ENCODE results near the gene TPT1.

Gene TPT1

GRCh38 chr13:45325806-45326205 is 15.2 kb downstream of the TPT1 start:
- DNase-seq (ENCODE audit: extremely low read depth, low read depth), result peak; percentile 81
- TF ChIP-seq CTCF (IDR thresholded peaks at IDR 0.05; ENCODE audit: low read depth, low read length, missing control alignments), result no peak
- H3K4me3 ChIP-seq (replicated peaks; ENCODE audit: low read depth, low read length), result no peak overlapping the region

GRCh38 chr13:45320876-45321629 is 19.9 kb downstream of the TPT1 start:
- TF ChIP-seq CTCF (IDR thresholded peaks at IDR 0.05; ENCODE audit: low read depth, low read length, missing control alignments), result no peak
- no peak for DNase-seq (ENCODE audit: extremely low read depth, low read depth)
- H3K4me3 ChIP-seq (replicated peaks; ENCODE audit: low read depth, low read length), result no peak overlapping the region

- H3K4me3 ChIP-seq (replicated peaks; ENCODE audit: low read depth, low read length), result no peak overlapping the region
- TF ChIP-seq CTCF (IDR thresholded peaks at IDR 0.05; ENCODE audit: low read depth, low read length, missing control alignments), result no peak
- DNase-seq (ENCODE audit: extremely low read depth, low read depth), result no peak
These were observed 24.0 kb downstream of the TPT1 start for GRCh38 chr13:45316996-45317395.

GRCh38 chr13:45316338-45316737 is 24.6 kb downstream of the TPT1 start:
- TF ChIP-seq CTCF (IDR thresholded peaks at IDR 0.05; ENCODE audit: low read depth, low read length, missing control alignments), result no peak
- DNase-seq (ENCODE audit: extremely low read depth, low read depth), result no peak
- H3K4me3 ChIP-seq (replicated peaks; ENCODE audit: low read depth, low read length), result no peak overlapping the region

GRCh38 chr13:45315520-45316167 is 25.3 kb downstream of the TPT1 start:
- no peak overlapping the region for H3K4me3 ChIP-seq (replicated peaks; ENCODE audit: low read depth, low read length)
- TF ChIP-seq CTCF (IDR thresholded peaks at IDR 0.05; ENCODE audit: low read depth, low read length, missing control alignments), result no peak
- DNase-seq (ENCODE audit: extremely low read depth, low read depth), result no peak

GRCh38 chr13:45314822-45315221 is 26.2 kb downstream of the TPT1 start:
- no peak for DNase-seq (ENCODE audit: extremely low read depth, low read depth)
- no peak for TF ChIP-seq CTCF (IDR thresholded peaks at IDR 0.05; ENCODE audit: low read depth, low read length, missing control alignments)
- no peak overlapping the region for H3K4me3 ChIP-seq (replicated peaks; ENCODE audit: low read depth, low read length)
